Superior temporal gyrus (tissue), 1 donor: Measurements from ENCODE around the gene VAC14.
A peak's percentile ranks its signal among the peaks of the same experiment; 100 is the strongest.

Source experiments
- DNase-seq: peaks from one replicate; pipeline ENCODE4 v3.0.0-alpha.2; 2016; ENCODE audit errors: extremely low spot score

The VAC14 gene

GRCh38 chr16:70760221-70760620 is 40.7 kb downstream of the VAC14 start:
- DNase-seq = no peak

- DNase-seq = no peak
Observed at GRCh38 chr16:70759666-70760065, 41.3 kb downstream of the VAC14 start.

- DNase-seq = no peak
Observed at GRCh38 chr16:70758786-70759185, 42.2 kb downstream of the VAC14 start.

- peak; percentile 25 for DNase-seq
Observed at GRCh38 chr16:70757183-70757582, 43.8 kb downstream of the VAC14 start.

- DNase-seq = no peak
Observed at GRCh38 chr16:70756071-70756470, 44.9 kb downstream of the VAC14 start.

GRCh38 chr16:70754851-70755600 is 45.9 kb downstream of the VAC14 start:
- peak; percentile 30 for DNase-seq

- no peak for DNase-seq
Observed at GRCh38 chr16:70754371-70754770, 46.6 kb downstream of the VAC14 start.

GRCh38 chr16:70753694-70754325 is 47.1 kb downstream of the VAC14 start:
- no peak for DNase-seq

GRCh38 chr16:70753228-70753627 is 47.7 kb downstream of the VAC14 start:
- no peak for DNase-seq

GRCh38 chr16:70752426-70752825 is 48.5 kb downstream of the VAC14 start:
- DNase-seq = no peak

GRCh38 chr16:70751593-70751992 is 49.4 kb downstream of the VAC14 start:
- DNase-seq = no peak

GRCh38 chr16:70750893-70751467 is 50.0 kb downstream of the VAC14 start:
- no peak for DNase-seq

- DNase-seq = peak; percentile 62
Observed at GRCh38 chr16:70749681-70750601, 51.0 kb downstream of the VAC14 start.

GRCh38 chr16:70749006-70749678 is 51.8 kb downstream of the VAC14 start:
- no peak for DNase-seq

GRCh38 chr16:70747703-70748631 is 53.0 kb downstream of the VAC14 start:
- DNase-seq = no peak

- no peak for DNase-seq
Observed at GRCh38 chr16:70746708-70747424, 54.1 kb downstream of the VAC14 start.

GRCh38 chr16:70746040-70746707 is 54.8 kb downstream of the VAC14 start:
- no peak for DNase-seq

GRCh38 chr16:70745536-70746025 is 55.4 kb downstream of the VAC14 start:
- no peak for DNase-seq

GRCh38 chr16:70744366-70744765 is 56.6 kb downstream of the VAC14 start:
- DNase-seq = no peak
